HG02610 (cell line): ENCODE results near the gene SLC18B1.

Source experiments
- ATAC-seq: cut with Tn5 transposase; IDR thresholded peaks from one replicate; pipeline ENCODE4 v1.9.1; 2021; ENCODE audit warnings: mild to moderate bottlenecking, moderate library complexity; ENCODE audit not compliant: unreplicated experiment

SLC18B1 gene

GRCh38 chr6:132797951-132798868 lies at the start of gene SLC18B1:
SLC18B1 (minus strand) TSS chr6:132798637; CDS start chr6:132798456, 181 bp downstream.
- ATAC-seq = peak; percentile 43

GRCh38 chr6:132843316-132844035 lies 45.0 kb upstream of the SLC18B1 start:
- no peak for ATAC-seq

- ATAC-seq = no peak
Measured at GRCh38 chr6:132841966-132842365, 43.5 kb upstream of the SLC18B1 start.

DNA sequence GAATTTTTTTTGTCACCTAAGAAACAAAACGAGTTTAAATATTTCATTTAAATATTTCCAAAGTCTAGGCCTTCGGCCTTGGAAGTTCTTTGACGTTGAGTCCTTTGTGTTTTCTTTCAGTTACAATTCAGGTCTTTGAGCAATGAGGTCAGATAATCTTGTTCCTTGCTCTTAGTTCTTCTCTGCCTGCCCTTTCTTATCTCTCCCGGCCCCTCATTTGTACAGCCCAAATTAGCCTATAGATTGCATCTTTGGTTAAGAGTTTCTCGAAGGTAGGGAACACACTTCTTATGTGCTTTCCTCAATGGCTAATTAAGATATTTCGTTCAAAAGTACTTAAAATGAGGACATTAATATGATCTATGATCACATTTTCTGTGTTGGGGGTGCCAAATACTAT lies 34.5 kb upstream of the SLC18B1 start:
- no peak for ATAC-seq

- ATAC-seq = no peak
Measured at GRCh38 chr6:132830334-132830751, 31.9 kb upstream of the SLC18B1 start.

DNA sequence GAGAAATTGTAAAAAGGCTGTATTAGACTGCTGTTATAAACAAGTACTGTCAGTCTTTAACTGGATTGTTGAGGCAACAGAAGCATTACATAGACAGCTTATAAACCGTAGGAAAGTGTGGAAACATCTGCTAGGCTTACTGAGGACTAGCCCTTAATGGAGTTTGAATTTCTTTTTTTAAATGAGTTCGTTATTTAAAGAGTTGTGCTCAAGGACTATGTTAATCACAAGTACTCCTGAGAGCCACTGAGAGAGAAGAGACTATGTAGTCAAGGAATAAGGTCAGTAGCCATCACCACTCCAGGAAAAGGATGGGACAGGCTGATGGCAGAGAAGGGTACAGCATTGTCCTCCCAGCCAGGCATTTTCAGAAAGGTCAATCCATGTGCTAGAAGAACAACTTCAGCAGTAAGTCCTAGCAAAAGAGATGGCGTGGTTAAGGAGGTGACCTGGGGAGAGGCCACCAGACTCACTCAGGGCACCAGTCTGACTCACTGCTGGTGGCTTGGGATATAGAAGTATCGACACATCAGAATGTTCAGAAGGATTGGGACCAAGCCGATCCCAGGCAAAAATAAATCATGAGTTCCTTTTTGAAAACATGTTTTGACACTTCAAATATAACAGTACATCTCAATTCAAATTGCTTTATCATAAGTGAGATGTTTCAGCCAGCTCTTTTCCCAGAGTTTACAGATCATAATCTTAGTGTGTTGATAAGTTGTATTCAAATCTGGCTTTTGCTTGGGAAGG lies 22.4 kb upstream of the SLC18B1 start:
- no peak for ATAC-seq

DNA sequence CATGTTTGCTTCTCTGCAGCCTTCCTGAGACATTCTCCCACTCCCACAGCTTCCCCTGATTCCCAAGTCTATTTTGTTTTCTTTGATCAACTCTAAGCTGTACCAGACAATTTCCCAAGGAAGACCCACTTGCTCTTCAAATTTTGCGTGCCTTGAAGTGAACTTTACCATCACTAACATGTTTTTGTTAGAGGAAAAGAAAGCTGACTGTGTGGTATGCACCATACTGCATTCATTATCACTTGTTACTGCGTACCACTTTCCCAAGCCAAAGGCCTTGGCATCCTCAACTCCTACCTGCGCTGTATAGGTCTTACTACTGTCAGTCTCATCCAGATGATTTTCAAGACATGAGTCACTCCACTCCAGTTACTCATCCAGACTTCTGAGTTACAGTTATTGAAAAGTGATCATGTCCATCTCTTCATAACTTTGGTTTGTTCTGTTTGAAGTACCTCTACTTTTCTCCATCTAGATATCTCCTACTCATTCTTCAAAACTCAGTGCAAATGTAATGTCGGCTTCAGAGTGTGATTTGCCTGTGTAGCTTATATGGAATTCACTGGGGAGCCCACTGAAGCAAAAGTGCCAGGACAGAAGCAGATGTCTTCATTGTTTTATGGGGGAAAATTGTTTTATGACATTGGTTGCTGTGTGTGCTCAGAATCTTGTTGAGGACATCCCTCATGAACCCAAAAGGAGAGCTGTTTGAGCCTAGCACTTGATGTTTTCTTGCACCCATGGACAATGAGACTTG lies 21.1 kb upstream of the SLC18B1 start:
- ATAC-seq = no peak

DNA sequence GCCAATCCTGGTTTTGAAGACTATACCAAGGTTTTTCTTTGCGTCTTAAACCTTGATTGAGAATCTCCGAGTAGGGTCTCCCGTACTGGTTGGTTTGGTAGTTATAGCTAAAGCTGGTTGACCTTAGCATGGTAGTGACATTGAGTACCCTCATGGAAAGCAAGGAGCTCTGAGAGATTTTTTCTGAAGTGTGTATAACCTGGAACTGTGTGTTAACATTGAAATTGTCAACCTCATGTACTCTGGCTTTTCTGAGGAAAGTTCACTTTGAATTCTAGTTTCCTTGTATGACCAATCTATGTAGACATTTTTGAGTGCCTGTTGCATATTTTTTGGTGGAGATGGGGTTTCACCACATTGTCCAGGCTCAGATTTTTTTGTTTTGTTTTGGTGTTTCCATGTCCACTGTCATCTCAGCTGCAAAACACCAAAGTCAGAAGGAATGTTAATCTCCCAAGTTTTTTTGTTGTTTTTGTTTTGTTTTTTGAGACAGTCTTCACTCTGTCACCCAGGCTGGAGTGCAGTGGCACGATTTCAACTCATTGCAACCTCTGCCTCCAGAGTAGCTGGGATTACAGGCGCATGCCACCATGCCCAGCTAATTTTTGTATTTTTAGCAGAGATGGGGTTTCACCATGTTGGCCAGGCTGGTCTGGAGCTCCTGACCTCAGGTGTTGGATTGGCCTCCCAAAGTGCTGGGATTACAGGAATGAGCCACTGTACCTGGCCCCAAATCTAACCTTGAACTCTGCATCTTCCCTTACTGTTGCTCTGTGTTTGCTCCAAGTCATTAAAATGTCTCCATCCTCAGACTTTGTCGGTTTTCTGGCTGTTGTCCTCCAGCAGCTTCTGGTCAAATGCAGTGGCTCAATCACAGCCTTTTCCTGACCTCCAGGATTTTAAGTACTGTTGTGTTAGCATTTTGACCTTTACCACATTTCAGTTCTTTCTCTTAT lies 20.2 kb upstream of the SLC18B1 start:
- no peak for ATAC-seq

GRCh38 chr6:132817554-132818403 lies 19.3 kb upstream of the SLC18B1 start:
- ATAC-seq = no peak

- no peak for ATAC-seq
Measured at GRCh38 chr6:132816660-132817059, 18.2 kb upstream of the SLC18B1 start.

DNA sequence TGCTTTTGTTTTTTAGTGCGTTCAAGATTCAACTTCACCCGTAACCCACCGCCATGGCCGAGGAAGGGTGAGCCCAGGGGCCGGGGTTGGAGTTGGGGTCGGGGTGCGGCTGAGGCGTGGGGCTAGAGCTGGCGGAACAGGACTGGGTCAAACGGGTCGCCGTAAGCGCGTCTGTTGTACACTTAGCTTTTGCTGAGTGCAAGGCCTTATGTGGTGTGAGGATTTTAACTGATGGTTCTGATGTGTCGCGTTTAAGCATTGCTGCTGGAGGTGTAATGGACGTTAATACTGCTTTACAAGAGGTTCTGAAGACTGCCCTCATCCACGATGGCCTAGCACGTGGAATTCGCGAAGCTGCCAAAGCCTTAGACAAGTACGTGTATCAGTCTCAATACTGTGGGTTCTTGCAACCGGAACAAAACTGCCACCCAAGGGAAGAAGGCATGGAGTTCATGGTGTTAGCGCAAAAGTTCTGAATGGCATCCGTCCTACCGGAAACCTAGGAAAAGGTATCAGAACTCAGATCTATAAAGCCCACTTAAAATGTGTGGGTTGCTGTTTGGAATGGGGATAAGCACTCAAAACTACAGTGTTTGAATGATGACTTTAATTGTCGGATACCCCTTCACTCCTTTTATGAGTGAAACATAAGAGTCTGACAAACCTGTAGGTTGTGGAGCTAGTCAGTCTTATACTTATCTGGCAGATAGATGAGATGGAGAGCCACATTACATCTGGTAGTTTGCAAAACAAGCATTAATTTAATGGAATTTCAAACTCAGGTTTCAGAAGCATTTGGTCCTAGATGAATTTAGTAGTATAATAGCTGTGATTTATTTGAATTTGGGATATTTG lies 16.5 kb upstream of the SLC18B1 start:
- ATAC-seq = peak; percentile 5

DNA sequence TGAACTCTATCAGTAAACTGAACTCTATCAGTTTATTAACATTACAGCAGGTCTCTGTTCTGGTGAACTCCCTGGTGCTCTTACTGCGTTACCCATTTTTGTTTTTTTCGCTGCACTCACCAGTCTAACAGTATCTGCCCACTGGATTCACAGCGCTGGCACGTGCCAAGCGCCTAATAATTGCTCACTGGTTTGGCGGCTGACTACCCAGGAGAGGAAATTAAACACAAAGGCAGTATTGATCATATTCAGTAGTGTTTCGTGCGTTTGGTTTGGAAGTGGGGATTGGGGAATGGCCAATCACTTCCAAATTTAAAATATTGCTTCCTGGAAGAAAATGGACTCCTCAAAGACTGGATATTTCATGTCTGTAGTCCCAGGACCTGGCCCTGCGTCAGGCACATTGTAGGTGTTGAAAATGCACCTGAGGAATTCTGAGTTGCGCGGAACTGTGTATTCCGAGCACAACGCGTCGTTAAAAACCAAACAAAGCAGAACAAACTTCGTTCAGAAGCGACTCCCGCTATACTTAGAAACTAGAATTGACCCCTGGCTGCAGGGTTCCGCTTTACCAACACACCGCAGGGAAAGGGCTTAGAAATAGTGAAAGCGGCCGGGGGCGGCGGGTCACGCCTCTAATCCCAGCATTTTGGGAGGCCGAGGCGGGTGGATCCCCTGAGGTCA lies 14.9 kb upstream of the SLC18B1 start:
- ATAC-seq = peak; percentile 37

GRCh38 chr6:132812756-132813172 lies 14.3 kb upstream of the SLC18B1 start:
- ATAC-seq = peak; percentile 13

DNA sequence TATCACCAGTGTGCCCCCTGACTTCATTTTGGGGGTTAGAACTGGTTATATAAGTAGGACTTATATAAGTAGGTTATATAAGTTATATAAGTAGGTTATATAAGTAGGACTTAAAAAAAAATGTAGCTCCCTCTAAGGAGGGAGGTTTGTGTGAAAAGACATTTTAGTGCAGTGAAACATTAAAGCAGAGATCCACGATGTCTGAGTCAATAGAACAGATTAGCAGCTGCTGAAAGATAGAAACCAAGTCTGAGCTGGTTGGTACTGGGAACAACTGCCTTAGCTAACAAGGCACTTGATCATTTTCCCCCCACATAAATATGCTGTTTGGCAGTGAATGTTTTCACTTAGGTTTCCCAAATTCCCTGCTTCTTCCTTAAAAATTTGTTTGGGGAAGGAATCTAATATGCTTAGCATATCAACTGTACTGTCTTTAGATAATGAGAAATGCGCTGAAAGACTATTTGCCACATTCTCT lies 13.9 kb upstream of the SLC18B1 start:
- no peak for ATAC-seq

GRCh38 chr6:132811276-132811675 lies 12.8 kb upstream of the SLC18B1 start:
- ATAC-seq = no peak

- no peak for ATAC-seq
Measured at GRCh38 chr6:132805548-132805947, 7.1 kb upstream of the SLC18B1 start.

DNA sequence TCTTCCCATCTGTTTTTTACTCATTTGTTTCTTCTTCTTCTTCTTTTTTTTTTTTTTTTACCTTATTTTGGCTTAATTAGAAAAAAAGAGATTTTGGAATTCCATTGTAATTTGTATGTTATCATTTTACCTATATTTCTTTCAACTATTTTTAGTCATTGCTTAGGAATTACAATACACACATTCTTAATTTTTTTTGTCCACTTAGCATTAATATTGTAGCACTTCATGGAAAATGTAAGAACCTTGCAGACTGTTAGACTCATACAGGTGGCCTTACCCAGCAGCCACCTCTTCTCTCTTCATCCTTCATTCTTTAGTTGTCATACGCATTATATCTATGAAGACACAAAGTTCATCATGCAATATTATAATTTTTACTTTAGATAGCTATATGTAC lies 5.8 kb upstream of the SLC18B1 start:
- no peak for ATAC-seq
